OCI-LY3 (cell line): ENCODE data around the gene DUSP9.

Experiments
- CTCF ChIP-seq: fragments of 200-600, 300-600 bp; sonication (generic); IDR thresholded peaks from 2 replicates; pipeline ENCODE4 v1.5.1; 2014; ENCODE audit warnings: antibody characterized with exemption, low read length, low read depth
- EZH2phosphoT487 ChIP-seq: fragments of 200-600 bp; shearing (Covaris generic); IDR thresholded peaks from 2 replicates; pipeline ENCODE4 v1.6.1; 2018; ENCODE audit warnings: antibody characterized with exemption, mixed run types, low read depth

GRCh38 chrX:153600032-153600373, 47.0 kb upstream of the DUSP9 start:
- TF ChIP-seq CTCF (no peak), EZH2phosphoT487 (no peak)
